Memory B cell (primary cell): ENCODE data around the gene VEGFC.

Experiments
- ATAC-seq: fragments of 150-1000 bp; cut with Tn5 transposase; 2 replicates; pipeline ENCODE4 v1.10.0; 2021; ENCODE audit warnings: low read depth, mild to moderate bottlenecking, moderate library complexity
- DNase-seq, 2 donors: peaks; one replicate each; pipeline ENCODE4 v3.0.0; 2022; ENCODE audit warnings: low spot score in 2 of 2
- H3K27ac Mint-ChIP-seq: one replicate; pipeline ENCODE4 v1.8.0; 2022; ENCODE audit warnings: mild to moderate bottlenecking, moderate library complexity, mixed read lengths
- H3K27me3 Mint-ChIP-seq: one replicate; pipeline ENCODE4 v1.8.0; 2022; ENCODE audit warnings: mixed read lengths
- H3K36me3 Mint-ChIP-seq: one replicate; pipeline ENCODE4 v1.8.0; 2022; ENCODE audit warnings: mild to moderate bottlenecking, mixed read lengths
- H3K4me1 Mint-ChIP-seq: one replicate; pipeline ENCODE4 v1.8.0; 2022; ENCODE audit warnings: mixed read lengths
- H3K4me3 Mint-ChIP-seq: one replicate; pipeline ENCODE4 v1.8.0; 2022; ENCODE audit warnings: mild to moderate bottlenecking, moderate library complexity, mixed read lengths
- H3K9me3 Mint-ChIP-seq: one replicate; pipeline ENCODE4 v1.8.0; 2022; ENCODE audit warnings: mixed read lengths

The VEGFC gene

GRCh38 chr4:176814770-176815169 lies 22.0 kb upstream of the VEGFC start:
- DNase-seq: no peak
- H3K27me3 Mint-ChIP-seq: no peaks in the 10 kb centered on the region
- no peak overlapping the region for H3K4me3 Mint-ChIP-seq
- H3K9me3 Mint-ChIP-seq: no peaks in the 10 kb centered on the region
- ATAC-seq: no peak
- H3K36me3 Mint-ChIP-seq: no peaks in the 10 kb centered on the region
- H3K4me1 Mint-ChIP-seq: no peaks in the 10 kb centered on the region
- no peak overlapping the region for H3K27ac Mint-ChIP-seq

- Mint-ChIP-seq H3K36me3 (no peaks in the 10 kb centered on the region), H3K27ac (no peak overlapping the region), H3K4me1 (no peaks in the 10 kb centered on the region), H3K4me3 (no peak overlapping the region), H3K27me3 (no peaks in the 10 kb centered on the region), H3K9me3 (peaks cover 17% of the 10 kb centered on the region)
- DNase-seq: no peak
- no peak for ATAC-seq
These were observed 17.9 kb upstream of the VEGFC start for GRCh38 chr4:176810481-176811249.

DNA sequence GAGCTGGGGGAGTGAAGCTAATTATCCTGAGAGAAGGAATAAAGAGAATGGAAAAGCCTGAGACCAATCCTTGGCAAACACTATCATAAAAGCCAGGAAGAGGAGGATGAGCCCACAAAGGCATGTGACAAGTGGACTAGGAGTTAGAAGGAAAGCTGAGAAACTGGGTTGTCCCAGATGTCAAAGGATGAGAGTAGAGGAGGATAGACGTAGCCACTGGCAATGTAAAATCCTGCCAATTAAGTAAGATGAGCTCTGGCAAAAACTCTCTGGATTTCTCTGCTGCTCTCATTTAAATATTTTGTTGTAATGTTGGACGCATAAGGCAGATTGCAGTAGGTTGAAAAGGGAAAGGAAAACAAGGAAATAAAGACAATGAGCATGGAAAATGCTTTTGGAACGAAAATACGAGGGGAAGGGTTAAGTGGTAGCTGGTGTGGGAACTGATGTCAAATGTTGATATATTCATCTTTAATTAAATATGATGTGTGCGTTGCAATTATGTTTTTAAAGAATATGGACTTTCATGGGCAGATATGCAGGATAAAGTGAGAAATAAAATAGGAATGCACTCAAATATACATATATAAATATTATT lies 14.2 kb upstream of the VEGFC start:
- Mint-ChIP-seq H3K36me3 (no peaks in the 10 kb centered on the region), H3K27me3 (peaks cover 1% of the 10 kb centered on the region), H3K27ac (no peak overlapping the region), H3K4me1 (no peaks in the 10 kb centered on the region), H3K4me3 (no peak overlapping the region), H3K9me3 (peaks cover 17% of the 10 kb centered on the region)
- ATAC-seq: no peak
- DNase-seq: no peak

DNA sequence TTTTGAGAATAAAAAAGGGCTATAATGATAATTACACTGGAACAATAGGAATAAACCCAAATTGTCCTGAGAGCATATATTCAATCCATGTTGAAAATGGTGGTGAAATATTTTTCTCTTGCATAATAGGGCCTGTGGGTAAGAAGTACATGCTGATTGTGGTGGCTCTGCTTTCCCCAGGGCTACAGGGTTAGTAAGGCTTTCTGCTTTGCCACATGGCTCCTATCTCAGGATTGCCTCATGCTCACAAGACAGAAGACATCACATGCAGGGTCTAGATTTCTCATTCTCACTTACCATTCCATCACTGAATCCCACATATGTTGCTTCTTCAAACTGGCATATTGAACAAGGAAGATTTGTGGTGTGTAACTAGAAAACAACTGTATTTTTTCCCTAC lies 12.4 kb upstream of the VEGFC start:
- Mint-ChIP-seq H3K36me3 (no peaks in the 10 kb centered on the region), H3K4me1 (no peaks in the 10 kb centered on the region), H3K9me3 (peaks cover 17% of the 10 kb centered on the region), H3K4me3 (no peak overlapping the region), H3K27me3 (peaks cover 1% of the 10 kb centered on the region), H3K27ac (no peak overlapping the region)
- no peak for ATAC-seq
- no peak for DNase-seq

DNA sequence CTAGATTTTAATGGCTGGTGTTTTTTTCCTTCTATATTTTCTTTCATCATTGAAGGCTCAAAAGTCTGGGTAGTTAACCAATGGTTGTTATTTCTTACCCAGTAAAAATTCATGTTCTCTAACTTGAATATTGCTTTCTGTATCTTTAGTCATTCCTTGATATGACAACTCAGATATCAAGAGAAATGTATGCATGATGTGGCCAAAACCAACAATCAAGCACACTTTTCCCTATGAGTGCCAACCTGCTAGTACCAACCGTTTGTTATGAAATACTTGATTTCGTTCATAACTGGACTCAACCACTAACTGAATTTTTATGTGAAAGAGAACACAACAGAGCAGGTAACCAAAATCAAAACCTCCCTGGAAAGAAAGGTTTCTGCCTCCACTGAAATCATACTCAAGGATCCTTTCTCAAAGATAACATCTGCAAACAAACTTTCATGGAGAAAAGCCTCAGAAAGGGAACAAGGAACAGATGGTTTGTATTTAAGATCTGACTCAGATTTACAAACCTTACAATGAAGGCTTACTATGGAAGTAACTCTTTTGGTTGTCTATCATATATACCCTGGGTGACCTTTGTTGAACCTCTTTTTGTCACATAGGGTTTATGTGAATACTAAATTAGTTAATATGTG lies 8.3 kb upstream of the VEGFC start:
- H3K27ac Mint-ChIP-seq: no peak overlapping the region
- H3K36me3 Mint-ChIP-seq: no peaks in the 10 kb centered on the region
- no peak overlapping the region for H3K4me3 Mint-ChIP-seq
- H3K9me3 Mint-ChIP-seq: peaks cover under 1% of the 10 kb centered on the region
- DNase-seq: no peak
- H3K4me1 Mint-ChIP-seq: no peaks in the 10 kb centered on the region
- no peak for ATAC-seq
- H3K27me3 Mint-ChIP-seq: peaks cover 1% of the 10 kb centered on the region

GRCh38 chr4:176799653-176800052 lies 6.9 kb upstream of the VEGFC start:
- no peak for ATAC-seq
- H3K36me3 Mint-ChIP-seq: no peaks in the 10 kb centered on the region
- peaks cover 5% of the 10 kb centered on the region for H3K27me3 Mint-ChIP-seq
- no peak for DNase-seq
- H3K4me3 Mint-ChIP-seq: no peak overlapping the region
- no peaks in the 10 kb centered on the region for H3K4me1 Mint-ChIP-seq
- no peak overlapping the region for H3K27ac Mint-ChIP-seq
- no peaks in the 10 kb centered on the region for H3K9me3 Mint-ChIP-seq

- H3K27me3 Mint-ChIP-seq: peaks cover 13% of the 10 kb centered on the region
- no peaks in the 10 kb centered on the region for H3K4me1 Mint-ChIP-seq
- H3K4me3 Mint-ChIP-seq: no peak overlapping the region
- no peak overlapping the region for H3K27ac Mint-ChIP-seq
- no peak for DNase-seq
- ATAC-seq: no peak
- H3K9me3 Mint-ChIP-seq: no peaks in the 10 kb centered on the region
- H3K36me3 Mint-ChIP-seq: no peaks in the 10 kb centered on the region
These were observed 5.8 kb upstream of the VEGFC start for GRCh38 chr4:176798540-176798939.

- Mint-ChIP-seq H3K9me3 (no peaks in the 10 kb centered on the region), H3K27me3 (peaks cover 18% of the 10 kb centered on the region)
These were observed 2.7 kb upstream of the VEGFC start for GRCh38 chr4:176795441-176795840.

GRCh38 chr4:176794651-176795050 lies 1.9 kb upstream of the VEGFC start:
- Mint-ChIP-seq H3K36me3 (no peaks in the 10 kb centered on the region), H3K27me3 (peaks cover 21% of the 10 kb centered on the region), H3K4me3 (no peak overlapping the region), H3K27ac (no peak overlapping the region), H3K9me3 (no peaks in the 10 kb centered on the region), H3K4me1 (no peaks in the 10 kb centered on the region)
- DNase-seq (no peak), ATAC-seq (no peak)

More at GRCh38 chr4:176795441-176795840, 2.7 kb upstream of the VEGFC start:
- DNase-seq (no peak), ATAC-seq (no peak)
- Mint-ChIP-seq H3K27ac (no peak overlapping the region), H3K4me1 (no peaks in the 10 kb centered on the region), H3K4me3 (no peak overlapping the region), H3K36me3 (no peaks in the 10 kb centered on the region)

- H3K4me3 Mint-ChIP-seq: no peak overlapping the region
- ATAC-seq (no peak), DNase-seq (no peak)
- H3K27me3 Mint-ChIP-seq: peaks cover 21% of the 10 kb centered on the region
- H3K9me3 Mint-ChIP-seq: no peaks in the 10 kb centered on the region
- H3K4me1 Mint-ChIP-seq: no peaks in the 10 kb centered on the region
- H3K27ac Mint-ChIP-seq: no peak overlapping the region
- no peaks in the 10 kb centered on the region for H3K36me3 Mint-ChIP-seq
These were observed 1.4 kb upstream of the VEGFC start for GRCh38 chr4:176794151-176794550.

- Mint-ChIP-seq H3K4me1 (no peaks in the 10 kb centered on the region), H3K36me3 (no peaks in the 10 kb centered on the region), H3K9me3 (no peaks in the 10 kb centered on the region), H3K4me3 (peak overlapping the region; percentile 21), H3K27me3 (peaks cover 21% of the 10 kb centered on the region), H3K27ac (no peak overlapping the region)
- DNase-seq: no peak
- no peak for ATAC-seq
These were observed 411 bp upstream of the VEGFC start for GRCh38 chr4:176793060-176793605.

GRCh38 chr4:176791591-176792325 lies 964 bp downstream of the VEGFC start:
- no peaks in the 10 kb centered on the region for H3K9me3 Mint-ChIP-seq

DNA sequence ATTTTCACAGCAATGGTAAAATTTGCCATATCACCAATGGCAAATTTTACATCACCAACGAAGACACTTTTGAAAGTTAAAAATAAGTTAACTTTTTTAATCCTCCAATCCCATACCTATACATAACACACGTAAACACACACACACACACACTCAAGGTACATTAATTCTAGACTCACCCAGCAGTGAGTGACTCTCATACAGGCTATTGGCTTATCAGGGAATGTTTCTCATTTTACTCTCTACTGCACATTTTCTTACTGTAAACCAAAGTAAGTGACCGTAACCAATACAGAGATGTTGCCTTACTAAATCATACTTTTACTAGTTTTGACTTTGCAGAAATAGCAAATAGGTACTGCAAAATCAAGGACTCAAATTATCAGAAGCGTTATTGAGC lies 2.3 kb downstream of the VEGFC start:
- Mint-ChIP-seq H3K9me3 (peaks cover 2% of the 10 kb centered on the region), H3K4me1 (no peaks in the 10 kb centered on the region), H3K27ac (no peak overlapping the region), H3K4me3 (no peak overlapping the region), H3K36me3 (no peaks in the 10 kb centered on the region), H3K27me3 (peaks cover 19% of the 10 kb centered on the region)
- ATAC-seq (no peak), DNase-seq (no peak)

More at GRCh38 chr4:176791591-176792325, 964 bp downstream of the VEGFC start:
- H3K4me3 Mint-ChIP-seq: no peak overlapping the region
- H3K27me3 Mint-ChIP-seq: peaks cover 21% of the 10 kb centered on the region
- ATAC-seq (no peak), DNase-seq (no peak)
- H3K4me1 Mint-ChIP-seq: no peaks in the 10 kb centered on the region
- H3K27ac Mint-ChIP-seq: no peak overlapping the region
- H3K36me3 Mint-ChIP-seq: no peaks in the 10 kb centered on the region

DNA sequence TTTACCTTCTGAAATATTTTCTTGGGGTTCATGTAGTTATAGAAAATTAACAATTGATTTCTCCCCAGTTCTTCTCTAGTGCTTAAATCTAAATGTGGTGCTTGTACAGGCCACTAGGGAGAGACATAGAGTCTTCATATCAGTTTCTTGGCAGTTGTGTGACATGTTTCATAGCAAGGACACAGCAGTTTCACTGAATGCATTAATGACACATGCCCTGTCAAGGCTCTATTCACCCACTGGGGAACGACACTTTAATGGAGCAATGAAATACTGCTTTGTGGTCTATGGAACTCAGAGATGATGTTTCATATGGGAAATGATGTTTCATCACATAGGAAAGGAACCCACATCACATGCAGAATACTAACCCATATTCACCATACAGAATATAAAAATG lies 2.8 kb downstream of the VEGFC start:
- H3K27me3 Mint-ChIP-seq: peaks cover 17% of the 10 kb centered on the region
- peaks cover 2% of the 10 kb centered on the region for H3K9me3 Mint-ChIP-seq
- no peaks in the 10 kb centered on the region for H3K36me3 Mint-ChIP-seq
- no peak for ATAC-seq
- no peak for DNase-seq
- no peaks in the 10 kb centered on the region for H3K4me1 Mint-ChIP-seq
- no peak overlapping the region for H3K4me3 Mint-ChIP-seq
- H3K27ac Mint-ChIP-seq: no peak overlapping the region
